NCI-H1105 treated with DMSO at 0.1 percent for 48 hours (cell line): ENCODE measurements around the gene MCFD2.
A peak's percentile ranks its signal among the peaks of the same experiment; 100 is the strongest.

Experiments
- DNase-seq: peaks from one replicate; lab custom pipeline; 2025; lab: John Stamatoyannopoulos, UW

MCFD2 gene

DNA sequence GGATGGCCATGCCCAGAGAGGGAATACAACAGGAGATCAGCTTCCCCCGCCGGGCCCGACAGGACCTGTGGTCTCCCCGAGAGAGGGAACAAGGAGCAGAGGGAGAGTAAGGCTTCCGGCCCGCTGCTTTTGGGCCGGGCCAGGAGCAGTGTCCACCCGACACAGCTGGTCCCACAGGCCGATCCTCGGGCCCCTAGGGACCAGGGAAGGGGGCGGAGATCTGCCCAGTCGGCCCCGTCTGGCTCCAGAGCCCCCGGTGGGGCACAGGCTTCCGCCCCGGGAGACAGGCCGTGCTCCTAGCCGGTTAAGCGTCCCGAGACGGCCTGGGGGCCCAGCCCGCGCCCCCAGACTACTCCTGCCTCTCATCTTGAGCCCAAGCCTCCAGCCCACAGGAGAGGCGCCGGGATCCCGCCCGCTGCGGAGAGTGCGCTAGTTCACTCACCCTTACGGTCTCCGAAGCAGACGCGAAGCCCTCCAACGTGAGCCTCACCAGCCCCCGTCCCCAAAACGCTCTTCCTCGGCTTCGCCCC is at the start of gene MCFD2:
TSS of gene MCFD2 (minus strand) at position 526 of the 530 bp plus-strand sequence. CDS start 6,635 bp downstream, outside the sequence.
- DNase-seq, result no peak

GRCh38 chr2:46964835-46965560 is 49.4 kb upstream of the MCFD2 start:
- no peak for DNase-seq

DNA sequence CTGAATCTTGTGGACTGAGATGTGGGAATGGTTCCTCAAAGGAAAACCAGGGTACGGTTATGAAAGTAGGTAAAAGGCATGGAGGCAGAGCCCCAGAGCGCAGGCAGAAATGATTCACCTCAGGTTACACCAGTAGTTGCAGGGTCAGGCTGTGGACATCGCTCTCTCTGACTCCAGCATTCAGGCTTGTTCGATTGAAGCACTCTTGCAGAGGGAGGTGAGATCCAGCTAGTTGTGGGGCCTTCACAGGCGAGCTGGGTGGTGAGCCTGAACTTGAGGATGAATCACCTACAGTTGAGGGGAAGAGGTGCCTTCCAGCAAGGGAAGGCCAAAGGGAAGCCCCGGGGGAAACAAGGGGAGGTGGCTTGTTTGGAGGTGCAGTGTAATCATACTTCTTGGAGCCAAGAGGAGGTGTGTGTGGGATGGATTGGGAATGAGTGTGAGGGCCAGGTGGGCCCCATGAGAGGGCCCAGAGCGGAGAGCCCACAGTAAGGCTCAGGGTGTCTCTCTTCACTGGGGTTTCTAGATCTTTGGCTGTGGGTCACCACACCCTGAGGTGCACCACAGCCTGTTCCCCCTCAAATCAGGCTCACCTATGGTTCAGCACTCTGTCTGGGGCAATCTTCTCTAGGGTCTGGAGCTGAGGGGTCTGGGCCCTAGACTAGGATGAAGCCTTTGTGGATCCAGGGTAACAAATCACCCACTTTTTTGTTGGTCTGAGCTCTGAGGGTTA is 48.5 kb upstream of the MCFD2 start:
- no peak for DNase-seq

- no peak for DNase-seq
Observed at GRCh38 chr2:46963210-46963609, 47.6 kb upstream of the MCFD2 start.

GRCh38 chr2:46962751-46963150 is 47.1 kb upstream of the MCFD2 start:
- DNase-seq, result no peak

DNA sequence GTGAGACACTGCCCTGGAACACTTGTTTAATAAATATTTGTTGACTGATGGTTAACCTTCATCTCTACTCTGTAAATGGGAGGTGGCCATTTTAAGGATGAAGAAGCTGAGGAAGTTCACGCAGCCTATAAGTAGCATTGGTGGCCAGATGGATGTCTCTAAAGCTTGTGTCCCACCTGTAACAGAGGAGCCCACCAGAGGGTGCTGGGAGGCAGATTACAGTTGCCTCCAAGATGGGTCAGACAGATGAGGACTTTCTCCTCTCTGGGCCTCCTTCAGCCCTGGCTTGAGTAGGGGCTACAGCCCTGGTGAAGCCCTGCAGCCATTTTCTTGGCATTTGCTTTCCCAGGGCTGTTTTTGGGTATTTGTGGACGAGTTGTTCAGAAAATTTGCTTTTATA is 45.0 kb upstream of the MCFD2 start:
- DNase-seq, result no peak

GRCh38 chr2:46958431-46959017 is 42.9 kb upstream of the MCFD2 start:
- no peak for DNase-seq

GRCh38 chr2:46956981-46957531 is 41.5 kb upstream of the MCFD2 start:
- DNase-seq, result no peak

- no peak for DNase-seq
Observed at GRCh38 chr2:46955764-46956163, 40.2 kb upstream of the MCFD2 start.

- DNase-seq, result no peak
Observed at GRCh38 chr2:46954951-46955571, 39.5 kb upstream of the MCFD2 start.

DNA sequence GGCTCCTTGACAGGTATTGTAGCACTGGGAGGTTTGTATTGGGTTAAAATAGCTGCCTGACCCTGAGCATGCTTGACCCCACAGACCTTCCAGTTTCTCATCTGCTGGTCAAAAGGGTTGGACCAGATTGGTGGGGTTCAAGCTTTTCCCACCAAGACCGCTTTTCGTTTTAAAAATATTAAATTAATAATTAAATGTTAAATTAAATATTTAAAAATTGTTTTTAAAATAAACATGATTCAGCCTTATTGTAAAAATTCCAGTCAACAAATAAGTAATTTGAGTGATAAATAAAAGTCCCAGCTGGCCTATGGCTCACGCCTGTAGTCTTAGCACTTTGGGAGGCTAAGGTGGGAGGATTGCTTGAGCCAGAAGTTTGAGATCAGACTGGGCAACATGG is 36.6 kb upstream of the MCFD2 start:
- DNase-seq, result no peak

DNA sequence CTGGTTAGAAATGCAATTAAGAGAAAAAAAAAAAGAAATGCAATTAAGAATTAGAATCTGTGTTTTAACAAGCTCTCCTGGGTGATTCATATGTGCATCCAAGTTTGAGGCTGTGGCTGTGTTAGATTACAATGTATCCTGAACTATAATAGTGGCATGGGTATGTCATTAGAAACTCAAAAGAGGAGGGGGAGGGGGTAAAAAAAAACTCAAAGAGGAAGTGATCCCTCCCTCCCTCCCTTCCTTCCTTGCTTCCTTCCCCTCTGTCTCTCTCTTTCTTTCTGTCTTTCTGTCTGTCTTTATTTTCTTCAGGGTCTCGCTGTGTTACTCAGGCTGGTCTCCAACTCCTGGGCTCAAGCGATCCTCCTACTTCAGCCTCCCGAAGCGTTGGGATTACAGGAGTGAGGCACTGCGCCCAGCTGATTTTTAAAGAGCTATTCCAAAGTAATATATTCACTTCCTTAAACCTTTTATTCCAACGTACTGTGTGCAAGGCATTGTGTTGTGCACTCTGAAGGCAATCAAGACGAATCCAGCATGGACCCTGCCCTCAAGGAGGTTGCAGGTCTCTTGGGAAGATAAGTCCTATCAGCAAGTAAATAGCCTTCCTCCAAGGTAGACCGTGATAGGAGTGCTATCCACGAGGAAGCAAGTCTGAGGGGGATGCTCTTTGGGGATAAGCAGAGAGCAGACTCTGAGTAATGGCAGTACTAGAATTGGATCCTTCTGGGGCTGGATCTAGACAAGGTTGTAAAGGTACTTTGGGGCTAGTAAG is 35.9 kb upstream of the MCFD2 start:
- no peak for DNase-seq

- DNase-seq, result no peak
Observed at GRCh38 chr2:46950314-46950713, 34.7 kb upstream of the MCFD2 start.

DNA sequence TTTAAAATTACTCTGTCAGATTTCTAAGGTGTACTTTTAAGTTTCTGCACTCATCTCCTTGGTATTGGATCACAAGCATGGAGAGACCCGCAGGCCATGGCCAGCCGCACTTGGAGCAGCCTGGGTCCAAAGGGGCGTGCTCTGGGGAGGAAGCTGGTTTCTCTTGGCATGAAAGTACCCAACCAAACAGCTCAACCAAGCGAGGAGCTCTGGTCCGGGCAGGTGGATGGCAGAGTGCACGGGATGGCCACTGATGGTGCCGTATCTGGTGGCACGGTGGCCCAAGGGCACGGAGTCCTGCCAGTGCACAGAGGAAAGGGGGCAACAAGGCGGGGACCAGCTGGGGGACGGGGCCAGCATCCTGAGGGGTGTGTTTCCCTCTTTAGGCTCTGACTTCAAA is 32.2 kb upstream of the MCFD2 start:
- DNase-seq, result no peak

GRCh38 chr2:46945671-46946070 is 30.1 kb upstream of the MCFD2 start:
- DNase-seq, result no peak

- no peak for DNase-seq
Observed at GRCh38 chr2:46943881-46944798, 28.5 kb upstream of the MCFD2 start.

DNA sequence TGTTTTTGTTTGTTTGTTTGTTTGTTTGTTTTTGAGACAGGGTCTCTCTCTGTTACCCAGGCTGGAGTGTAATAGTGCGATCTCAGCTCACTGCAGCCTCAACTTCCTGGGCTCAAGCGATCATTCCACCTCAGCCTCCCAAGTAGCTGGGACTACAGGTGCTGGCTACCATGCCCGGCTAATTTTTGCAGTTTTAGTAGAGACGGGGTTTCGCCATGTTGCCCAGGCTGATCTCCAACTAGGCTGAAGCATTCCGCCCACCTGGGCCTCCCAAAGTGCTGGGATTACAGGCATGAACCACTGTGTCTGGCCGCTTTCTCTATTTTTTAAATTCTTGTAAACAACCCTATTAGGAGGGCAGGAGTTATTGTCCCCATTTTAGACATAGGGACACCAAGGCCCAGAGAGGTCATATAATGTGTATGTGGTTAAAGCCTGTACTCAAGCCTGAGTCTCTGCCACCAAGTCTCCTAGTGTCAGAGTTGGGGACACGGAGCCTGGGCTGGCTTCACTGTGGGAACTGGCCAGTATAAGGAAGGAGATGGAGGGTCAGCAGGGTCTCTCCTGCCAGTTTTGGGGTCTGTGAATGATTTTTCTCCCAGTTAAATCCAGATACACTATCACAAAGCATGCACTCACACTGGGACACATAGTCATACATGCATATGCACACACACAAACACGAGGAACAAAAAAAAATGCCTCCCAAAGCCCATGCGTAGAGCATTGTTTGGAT is 27.5 kb upstream of the MCFD2 start:
- no peak for DNase-seq

- peak; percentile 5 for DNase-seq
Observed at GRCh38 chr2:46942143-46942526, 26.5 kb upstream of the MCFD2 start.

DNA sequence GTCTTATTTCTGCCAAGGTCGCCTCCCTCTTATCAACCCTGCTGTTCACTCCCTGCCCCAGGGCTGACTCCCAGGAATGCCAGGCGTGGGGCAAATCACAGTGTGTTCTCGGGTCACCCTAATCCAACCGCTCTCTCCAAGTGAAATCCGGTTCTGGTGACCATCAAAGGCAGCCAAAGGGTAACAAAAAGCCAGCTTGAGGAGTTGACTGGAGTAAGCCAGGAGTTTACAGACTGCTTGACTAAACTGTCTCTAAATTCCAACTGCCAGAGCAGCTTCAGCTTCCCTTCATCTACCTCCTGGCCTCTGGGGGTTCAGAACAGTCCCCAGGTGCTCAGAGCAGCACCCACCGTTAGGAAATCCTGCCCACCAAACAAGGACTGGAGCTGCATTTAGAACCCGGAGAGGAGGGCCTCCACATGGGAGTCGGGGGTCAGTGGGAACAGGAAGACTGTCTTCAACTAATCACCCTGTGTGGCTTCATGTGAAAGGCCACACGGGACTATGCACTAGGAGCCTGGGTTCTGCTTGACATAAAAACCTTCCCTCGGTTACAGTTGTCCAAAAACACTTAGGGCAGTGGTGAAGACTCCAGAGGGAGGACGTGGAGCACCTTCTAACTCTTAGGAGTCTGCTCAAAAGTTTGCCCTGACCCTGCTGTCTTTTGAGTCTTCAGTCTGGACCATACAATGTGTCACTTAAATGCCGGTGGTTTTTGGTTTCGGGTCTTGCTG is 24.2 kb upstream of the MCFD2 start:
- DNase-seq, result no peak
